Memory B cell (primary cell): ENCODE results near the gene MBTD1.
"Not testable (repeated sequence)": the region's sequence is repeated elsewhere in the genome, so short reads cannot be mapped to it uniquely, and the experiment has no call there.

ENCODE experiments used
- ATAC-seq: fragments of 150-1000 bp; cut with Tn5 transposase; 2 replicates; pipeline ENCODE4 v1.10.0; 2021; ENCODE audit warnings: low read depth, mild to moderate bottlenecking, moderate library complexity
- DNase-seq, 2 donors: peaks; one replicate each; pipeline ENCODE4 v3.0.0; 2022; ENCODE audit warnings: low spot score in 2 of 2
- H3K27ac Mint-ChIP-seq: one replicate; pipeline ENCODE4 v1.8.0; 2022; ENCODE audit warnings: mild to moderate bottlenecking, moderate library complexity, mixed read lengths
- H3K27me3 Mint-ChIP-seq: one replicate; pipeline ENCODE4 v1.8.0; 2022; ENCODE audit warnings: mixed read lengths
- H3K36me3 Mint-ChIP-seq: one replicate; pipeline ENCODE4 v1.8.0; 2022; ENCODE audit warnings: mild to moderate bottlenecking, mixed read lengths
- H3K4me1 Mint-ChIP-seq: one replicate; pipeline ENCODE4 v1.8.0; 2022; ENCODE audit warnings: mixed read lengths
- H3K4me3 Mint-ChIP-seq: one replicate; pipeline ENCODE4 v1.8.0; 2022; ENCODE audit warnings: mild to moderate bottlenecking, moderate library complexity, mixed read lengths
- H3K9me3 Mint-ChIP-seq: one replicate; pipeline ENCODE4 v1.8.0; 2022; ENCODE audit warnings: mixed read lengths

Gene MBTD1

DNA sequence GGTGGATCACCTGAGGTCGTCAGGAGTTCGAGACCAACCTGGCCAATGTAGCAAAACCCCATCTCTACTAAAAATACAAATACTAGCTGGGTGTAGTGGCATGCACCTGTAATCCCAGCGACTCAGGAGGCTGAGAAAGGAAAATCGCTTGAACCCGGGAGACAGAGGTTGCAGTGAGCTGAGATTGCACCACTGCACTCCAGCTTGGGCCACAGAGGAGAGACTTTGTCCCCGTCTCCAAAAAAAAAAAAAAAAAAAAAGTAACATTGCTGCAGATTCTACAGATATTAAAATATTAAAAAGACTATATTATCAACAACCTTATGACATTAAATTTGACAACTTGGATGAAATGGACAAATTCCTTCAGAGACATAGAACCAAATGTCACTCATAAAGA lies 25.7 kb downstream of the MBTD1 start:
- no peak for ATAC-seq

DNA sequence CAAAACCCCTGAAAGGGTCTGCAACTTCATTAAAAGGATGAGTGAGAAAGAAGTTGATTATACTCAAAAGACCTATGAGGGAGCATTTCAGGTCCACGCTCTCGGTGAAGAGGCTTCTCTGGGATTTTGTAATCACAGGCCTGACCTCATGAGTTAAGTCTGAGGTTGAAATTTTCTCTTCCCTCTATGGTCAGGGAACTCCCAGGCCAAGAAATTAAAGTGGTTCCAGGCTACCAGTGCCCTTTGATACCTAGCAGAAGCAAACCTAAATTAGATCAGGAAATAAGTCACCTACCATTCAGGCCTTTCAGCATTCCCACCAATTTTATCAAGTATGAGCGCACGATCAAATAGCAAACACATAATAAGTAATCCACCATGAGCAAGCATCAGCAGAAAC lies 27.9 kb downstream of the MBTD1 start:
- H3K27ac Mint-ChIP-seq = no peak overlapping the region
- no peaks in the 10 kb centered on the region for H3K9me3 Mint-ChIP-seq

More for the DNA sequence above, 25.7 kb downstream of the MBTD1 start:
- no peak overlapping the region for H3K27ac Mint-ChIP-seq
- H3K9me3 Mint-ChIP-seq = no peaks in the 10 kb centered on the region
- no peak overlapping the region for H3K4me3 Mint-ChIP-seq
- DNase-seq = no peak
- H3K4me1 Mint-ChIP-seq = peaks cover 34% of the 10 kb centered on the region
- H3K27me3 Mint-ChIP-seq = no peaks in the 10 kb centered on the region
- H3K36me3 Mint-ChIP-seq = peaks cover 2% of the 10 kb centered on the region

DNA sequence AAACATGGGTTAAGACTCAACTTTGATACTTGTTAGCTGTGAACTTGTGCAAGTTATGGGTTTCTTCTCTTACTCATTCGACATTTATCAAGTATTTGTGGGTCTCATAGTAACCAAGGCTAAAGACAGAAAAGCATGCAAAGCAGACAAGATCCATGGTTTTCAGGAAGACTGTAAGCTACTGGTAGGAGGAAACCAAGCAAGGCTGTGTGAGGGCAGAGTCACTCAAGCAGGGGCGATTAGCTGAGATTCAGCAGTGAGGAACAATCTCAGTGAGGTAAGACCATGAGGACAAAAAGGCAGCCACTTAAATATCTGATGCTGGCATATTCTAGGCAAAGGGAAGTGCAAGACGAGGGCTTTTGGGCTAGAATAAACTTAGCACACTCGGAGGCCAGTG lies 29.5 kb downstream of the MBTD1 start:
- Mint-ChIP-seq H3K27me3 (no peaks in the 10 kb centered on the region), H3K4me1 (peaks cover 23% of the 10 kb centered on the region), H3K4me3 (no peak overlapping the region), H3K27ac (peak overlapping the region; percentile 72), H3K36me3 (peaks cover 2% of the 10 kb centered on the region), H3K9me3 (no peaks in the 10 kb centered on the region)
- DNase-seq (no peak), ATAC-seq (peak; percentile 70)

More for the DNA sequence above, 27.9 kb downstream of the MBTD1 start:
- ATAC-seq (no peak), DNase-seq (no peak)
- H3K4me1 Mint-ChIP-seq = peaks cover 22% of the 10 kb centered on the region
- peaks cover 2% of the 10 kb centered on the region for H3K36me3 Mint-ChIP-seq
- no peak overlapping the region for H3K4me3 Mint-ChIP-seq
- no peaks in the 10 kb centered on the region for H3K27me3 Mint-ChIP-seq

DNA sequence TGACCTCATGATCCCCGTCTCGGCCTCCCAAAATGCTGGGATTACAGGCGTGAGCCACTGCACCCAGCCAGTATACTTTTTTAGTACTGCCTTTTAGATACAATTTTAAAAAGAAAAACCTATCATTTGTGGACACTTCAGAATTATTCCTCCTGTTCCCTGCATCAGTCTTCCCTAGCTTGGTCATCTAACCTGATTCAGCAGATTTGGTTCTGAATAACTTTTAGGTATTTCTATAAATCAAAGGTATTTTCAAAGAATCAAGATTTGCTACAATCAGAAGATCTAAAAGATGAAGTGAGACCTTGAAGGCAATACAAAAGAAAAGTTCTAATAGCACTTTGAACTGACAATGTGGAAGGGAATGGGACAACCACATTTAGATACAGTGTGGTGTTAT lies 30.0 kb downstream of the MBTD1 start:
- DNase-seq = no peak
- Mint-ChIP-seq H3K36me3 (peaks cover 4% of the 10 kb centered on the region), H3K27ac (peak overlapping the region; percentile 72), H3K4me3 (no peak overlapping the region), H3K9me3 (no peaks in the 10 kb centered on the region), H3K4me1 (peaks cover 27% of the 10 kb centered on the region), H3K27me3 (no peaks in the 10 kb centered on the region)
- ATAC-seq = no peak

DNA sequence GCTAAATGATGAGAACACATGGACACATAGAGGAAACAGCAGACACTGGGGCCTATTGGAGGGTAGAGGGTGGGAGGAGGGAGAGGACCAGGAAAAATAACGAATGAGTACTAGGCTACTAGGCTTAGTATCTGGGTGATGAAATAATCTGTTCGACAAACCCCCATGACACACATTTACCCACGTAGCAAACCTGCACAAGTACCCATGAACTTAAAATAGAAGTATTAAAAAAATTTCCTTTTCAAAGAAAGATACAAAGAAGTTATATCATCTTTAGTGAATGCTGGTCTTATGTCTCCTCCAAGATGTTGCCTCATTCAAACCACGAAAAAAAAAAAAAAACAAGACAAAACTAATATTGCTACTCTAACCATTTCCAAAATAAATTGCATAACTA lies 31.7 kb downstream of the MBTD1 start:
- Mint-ChIP-seq H3K27me3 (no peaks in the 10 kb centered on the region), H3K4me1 (peaks cover 31% of the 10 kb centered on the region), H3K36me3 (peaks cover 6% of the 10 kb centered on the region), H3K27ac (no peak overlapping the region), H3K9me3 (no peaks in the 10 kb centered on the region), H3K4me3 (no peak overlapping the region)
- no peak for DNase-seq
- ATAC-seq = no peak

DNA sequence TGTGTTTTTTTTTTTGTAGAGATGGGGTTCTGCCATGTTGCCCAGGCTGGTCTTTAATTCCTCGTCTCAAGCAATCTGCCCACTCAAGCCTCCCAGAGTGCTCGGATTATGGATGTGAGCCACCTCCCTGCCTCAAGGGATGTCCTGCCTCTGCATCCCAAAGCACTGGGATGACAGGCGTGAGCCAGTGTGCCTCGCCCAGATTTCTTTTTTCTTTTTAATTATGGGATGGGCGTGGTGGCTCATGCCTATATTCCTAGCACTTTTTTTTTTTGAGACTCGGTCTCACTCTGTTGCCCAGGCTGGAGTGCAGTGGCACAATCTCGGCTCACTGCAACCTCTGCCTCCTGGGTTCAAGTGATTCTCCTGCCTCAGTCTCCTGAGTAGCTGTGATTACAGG lies 34.3 kb downstream of the MBTD1 start:
- H3K27me3 Mint-ChIP-seq, H3K4me3 Mint-ChIP-seq, H3K9me3 Mint-ChIP-seq, ATAC-seq, DNase-seq, H3K27ac Mint-ChIP-seq: not testable (repeated sequence)
- Mint-ChIP-seq H3K36me3 (peaks cover 12% of the 10 kb centered on the region), H3K4me1 (peaks cover 23% of the 10 kb centered on the region)

DNA sequence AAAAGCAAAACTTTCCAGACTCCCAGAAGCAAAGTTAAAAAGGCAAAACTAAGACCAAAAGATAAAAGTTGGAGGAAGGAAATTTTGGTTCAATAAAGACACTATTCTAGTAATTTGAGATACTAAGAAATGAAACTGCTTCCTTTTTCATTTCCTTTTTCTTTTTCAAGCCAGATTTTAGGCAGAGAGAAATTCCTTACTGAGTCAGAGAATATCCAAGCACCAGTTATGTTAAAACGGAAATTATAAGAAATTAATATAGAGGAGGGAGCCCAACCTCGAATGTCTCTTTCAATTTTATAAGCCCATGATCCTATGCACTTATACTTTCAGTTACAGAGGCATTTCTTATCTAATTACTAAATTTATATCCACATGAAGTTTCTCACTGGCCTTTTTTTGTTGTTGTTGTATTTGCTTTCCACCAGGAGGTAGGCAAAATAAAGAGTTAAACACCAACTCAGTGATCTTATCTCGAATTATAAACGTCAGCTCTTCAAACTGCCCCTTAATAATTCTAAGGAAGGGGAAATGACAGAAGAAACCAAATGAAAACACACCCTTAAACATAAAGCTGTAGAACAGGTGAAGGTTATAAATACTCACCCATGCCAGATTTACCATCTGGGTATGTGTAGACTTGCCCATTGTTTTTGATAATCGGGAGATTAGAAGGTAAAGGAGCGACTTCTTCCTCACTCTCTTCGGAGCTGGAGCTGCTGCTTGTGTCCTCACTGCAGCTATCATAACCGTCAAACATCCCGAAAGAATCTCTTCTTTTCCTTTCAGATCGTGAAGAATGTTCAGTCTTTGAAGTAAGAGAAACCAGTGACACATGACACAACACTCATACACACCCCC lies 35.2 kb downstream of the MBTD1 start:
- Mint-ChIP-seq H3K4me1 (peaks cover 18% of the 10 kb centered on the region), H3K4me3 (no peak overlapping the region), H3K27ac (peak overlapping the region; percentile 79), H3K27me3 (no peaks in the 10 kb centered on the region), H3K36me3 (peaks cover 18% of the 10 kb centered on the region), H3K9me3 (no peaks in the 10 kb centered on the region)
- ATAC-seq = no peak
- no peak for DNase-seq

DNA sequence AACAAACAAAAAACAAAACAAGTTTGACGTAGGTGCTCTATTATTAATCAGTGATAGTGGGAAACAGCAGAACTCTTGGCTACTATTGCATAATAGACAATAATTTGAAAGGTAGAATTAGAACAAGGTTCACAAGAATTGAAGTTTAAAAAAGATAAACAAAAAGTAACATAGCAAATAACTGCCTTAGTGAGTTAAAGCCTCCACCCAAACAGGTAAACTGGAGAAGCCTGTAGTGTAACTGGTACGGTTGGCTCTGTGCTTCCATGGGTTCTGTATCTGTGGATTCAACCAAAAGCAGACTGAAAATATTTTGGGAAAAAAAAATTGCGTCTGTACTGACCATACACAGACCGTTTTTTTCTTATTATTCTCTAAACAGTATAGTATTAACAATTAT lies 38.5 kb downstream of the MBTD1 start:
- H3K36me3 Mint-ChIP-seq = peaks cover 28% of the 10 kb centered on the region
- no peak overlapping the region for H3K27ac Mint-ChIP-seq
- no peaks in the 10 kb centered on the region for H3K27me3 Mint-ChIP-seq
- no peak overlapping the region for H3K4me3 Mint-ChIP-seq
- H3K4me1 Mint-ChIP-seq = peaks cover 13% of the 10 kb centered on the region
- DNase-seq = no peak
- ATAC-seq = no peak
- H3K9me3 Mint-ChIP-seq = no peaks in the 10 kb centered on the region

DNA sequence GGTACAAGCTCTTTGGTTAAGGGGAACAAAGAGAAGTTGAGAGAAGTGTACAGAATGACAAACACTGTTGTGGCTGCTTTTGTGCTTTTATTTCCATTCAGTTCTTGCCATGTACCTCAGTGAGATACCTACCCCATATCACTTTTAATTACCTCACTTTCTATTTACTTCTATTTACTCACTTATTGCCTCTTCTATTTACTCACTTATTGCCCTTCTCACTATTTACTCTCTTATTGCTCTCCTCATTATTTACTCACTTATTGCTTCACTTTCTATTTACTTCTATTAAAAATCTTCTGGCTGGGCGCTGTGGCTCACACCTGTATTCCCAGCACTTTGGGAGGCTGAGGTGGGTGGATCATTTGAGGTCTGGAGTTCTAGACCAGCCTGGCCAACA lies 41.9 kb downstream of the MBTD1 start:
- no peaks in the 10 kb centered on the region for H3K4me1 Mint-ChIP-seq
- H3K9me3 Mint-ChIP-seq = no peaks in the 10 kb centered on the region
- peak overlapping the region; percentile 62 for H3K27ac Mint-ChIP-seq
- H3K4me3 Mint-ChIP-seq = no peak overlapping the region
- DNase-seq = no peak
- no peak for ATAC-seq
- peaks cover 30% of the 10 kb centered on the region for H3K36me3 Mint-ChIP-seq
- no peaks in the 10 kb centered on the region for H3K27me3 Mint-ChIP-seq

DNA sequence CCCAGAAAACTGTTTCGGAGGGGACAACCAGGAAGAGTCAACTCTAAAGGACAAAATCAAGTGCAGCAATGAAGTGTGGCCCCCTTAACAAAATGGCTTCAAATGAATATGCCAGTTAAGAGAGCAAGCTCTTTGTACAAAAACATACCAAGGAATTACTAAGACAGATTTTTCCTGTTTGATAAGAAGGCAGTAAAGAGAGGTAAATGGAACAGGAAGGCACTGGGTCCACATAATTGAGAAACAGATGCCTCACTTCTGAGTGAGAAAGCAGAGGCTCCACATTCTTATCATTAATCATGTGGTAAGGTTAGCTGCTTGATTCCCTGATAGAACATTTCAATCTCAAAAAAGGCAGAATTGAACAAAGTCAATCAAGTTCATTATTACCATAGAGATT lies 44.9 kb downstream of the MBTD1 start:
- Mint-ChIP-seq H3K9me3 (no peaks in the 10 kb centered on the region), H3K36me3 (peaks cover 24% of the 10 kb centered on the region), H3K27ac (peak overlapping the region; percentile 14), H3K4me3 (no peak overlapping the region), H3K27me3 (no peaks in the 10 kb centered on the region), H3K4me1 (no peaks in the 10 kb centered on the region)
- ATAC-seq (no peak), DNase-seq (no peak)

DNA sequence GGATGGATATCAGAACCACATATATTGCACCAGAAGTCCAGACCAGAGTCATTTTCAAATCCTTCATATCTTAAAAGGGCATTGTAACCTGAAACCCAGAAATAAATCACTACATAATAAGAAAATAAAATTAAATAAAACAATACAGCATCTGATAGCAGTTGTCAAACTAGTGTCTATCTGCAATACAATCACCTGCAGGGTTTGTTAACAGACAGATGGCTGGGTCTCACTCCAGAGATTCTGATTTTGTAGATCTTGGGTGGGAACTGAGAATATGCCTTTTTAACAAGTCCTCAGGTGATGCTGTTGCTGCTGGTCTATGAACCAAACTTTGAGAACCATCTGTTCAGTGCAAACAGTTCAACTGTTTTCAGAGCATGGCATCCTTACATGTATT lies 56.0 kb downstream of the MBTD1 start:
- Mint-ChIP-seq H3K9me3 (no peaks in the 10 kb centered on the region), H3K4me1 (no peaks in the 10 kb centered on the region), H3K36me3 (peaks cover 21% of the 10 kb centered on the region)

DNA sequence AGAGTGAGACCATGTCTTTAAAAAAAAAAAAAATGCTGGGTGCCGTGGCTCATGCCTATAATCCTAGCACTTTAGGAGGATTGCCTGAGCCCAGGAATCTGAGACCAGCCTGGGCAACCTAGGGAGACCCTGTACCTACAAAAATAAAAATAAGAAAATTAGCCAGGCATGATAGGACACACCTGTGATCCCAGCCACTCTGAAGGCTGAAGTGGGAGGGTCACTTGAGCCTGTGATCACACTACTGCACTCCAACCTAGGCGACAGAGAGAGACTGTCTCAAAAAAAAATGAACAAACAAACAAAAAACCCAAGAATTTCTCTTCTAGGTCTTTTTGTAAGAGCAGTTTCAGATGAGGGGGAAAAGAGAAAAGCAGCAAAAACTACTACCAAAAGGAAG lies 59.0 kb downstream of the MBTD1 start:
- Mint-ChIP-seq H3K4me3 (no peak overlapping the region), H3K27me3 (no peaks in the 10 kb centered on the region), H3K4me1 (no peaks in the 10 kb centered on the region), H3K27ac (no peak overlapping the region), H3K9me3 (no peaks in the 10 kb centered on the region), H3K36me3 (peaks cover 29% of the 10 kb centered on the region)
- no peak for DNase-seq
- ATAC-seq = no peak

More for the DNA sequence above, 56.0 kb downstream of the MBTD1 start:
- no peak overlapping the region for H3K4me3 Mint-ChIP-seq
- peak overlapping the region; percentile 40 for H3K27ac Mint-ChIP-seq
- ATAC-seq (no peak), DNase-seq (no peak)
- no peaks in the 10 kb centered on the region for H3K27me3 Mint-ChIP-seq

DNA sequence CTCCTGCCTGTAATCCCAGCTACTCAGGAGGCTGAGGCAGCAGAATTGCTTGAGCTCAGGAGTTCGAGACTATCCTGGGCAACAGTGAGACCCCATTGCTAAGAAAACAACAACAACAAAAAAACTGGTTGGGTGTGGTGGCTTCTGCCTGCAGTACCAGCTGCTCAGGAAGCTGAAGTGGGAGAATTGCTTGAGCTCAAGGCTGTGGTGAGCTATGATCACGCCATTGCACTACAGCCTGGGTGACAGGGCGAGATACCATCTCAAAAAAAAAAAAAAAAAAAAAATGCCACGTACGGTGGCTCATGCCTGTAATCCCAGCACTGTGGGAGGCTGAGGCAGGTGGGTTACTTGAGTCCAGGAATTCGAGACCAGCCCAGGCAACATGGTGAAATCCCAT lies 59.6 kb downstream of the MBTD1 start:
- Mint-ChIP-seq H3K9me3 (no peaks in the 10 kb centered on the region), H3K27me3 (no peaks in the 10 kb centered on the region), H3K36me3 (peaks cover 24% of the 10 kb centered on the region), H3K27ac (no peak overlapping the region), H3K4me1 (no peaks in the 10 kb centered on the region), H3K4me3 (no peak overlapping the region)
- ATAC-seq (no peak), DNase-seq (no peak)

DNA sequence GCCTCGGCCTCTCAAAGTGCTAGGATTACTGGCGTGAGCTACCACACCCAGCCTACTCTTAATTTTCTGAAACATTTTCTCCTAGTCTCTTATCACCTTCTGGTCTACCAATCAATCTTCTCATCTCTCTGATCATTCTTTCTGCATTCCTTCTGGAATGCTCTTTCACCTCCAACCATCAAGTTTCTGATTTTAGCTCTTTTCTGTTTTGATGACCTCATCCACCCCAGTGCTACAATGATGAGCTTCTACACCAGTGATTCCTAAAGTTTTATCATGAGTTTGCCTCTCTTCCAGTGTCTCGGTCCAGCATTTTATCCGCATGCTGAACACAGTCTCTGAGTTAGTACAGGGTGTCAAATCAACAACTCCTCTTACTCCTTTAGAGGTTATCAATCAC lies 62.1 kb downstream of the MBTD1 start:
- H3K9me3 Mint-ChIP-seq = no peaks in the 10 kb centered on the region
- H3K4me3 Mint-ChIP-seq = no peak overlapping the region
- H3K36me3 Mint-ChIP-seq = peaks cover 23% of the 10 kb centered on the region
- no peak for DNase-seq
- H3K27me3 Mint-ChIP-seq = no peaks in the 10 kb centered on the region
- ATAC-seq = no peak
- no peaks in the 10 kb centered on the region for H3K4me1 Mint-ChIP-seq
- peak overlapping the region; percentile 58 for H3K27ac Mint-ChIP-seq

DNA sequence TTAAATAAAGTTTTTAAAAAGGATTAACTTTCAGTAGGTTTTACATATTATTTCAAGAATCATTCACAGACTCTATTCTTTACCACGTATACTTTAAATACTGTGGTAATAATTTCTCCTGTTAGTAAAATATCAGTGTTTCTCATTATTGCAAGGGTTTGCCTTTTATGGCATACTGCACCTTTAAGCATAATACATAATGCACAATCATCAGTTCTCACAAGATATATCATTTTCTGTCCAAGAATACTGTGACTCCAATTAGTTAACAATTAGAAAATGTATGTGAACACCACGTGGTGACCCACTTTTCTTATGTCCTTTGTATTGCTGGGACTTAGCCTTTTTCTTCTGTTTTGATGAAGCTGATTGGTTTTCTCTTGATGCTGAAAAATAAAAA lies 68.0 kb downstream of the MBTD1 start:
- Mint-ChIP-seq H3K27me3 (no peaks in the 10 kb centered on the region), H3K9me3 (no peaks in the 10 kb centered on the region), H3K4me3 (no peak overlapping the region), H3K4me1 (no peaks in the 10 kb centered on the region), H3K27ac (no peak overlapping the region), H3K36me3 (peaks cover 19% of the 10 kb centered on the region)
- DNase-seq (no peak), ATAC-seq (no peak)
